Loucy (cell line): Measurements from ENCODE around the gene RIN3.

Source experiments
- H2AFZ ChIP-seq: fragments of 200-600 bp; sonication (generic); 2 replicates; pipeline ENCODE4 v1.6.0; 2016; ENCODE audit warnings: antibody characterized with exemption, mild to moderate bottlenecking, low read length, moderate library complexity
- H3F3A ChIP-seq: fragments of 200-600 bp; 2 replicates; pipeline ENCODE4 v1.6.0; 2016; ENCODE audit warnings: antibody characterized with exemption, low read depth, mild to moderate bottlenecking
- H3K27me3 ChIP-seq: fragments of 200-600 bp; sonication (generic); 2 replicates; pipeline ENCODE4 v1.6.1; 2014; ENCODE audit warnings: low read length, mild to moderate bottlenecking; ENCODE audit not compliant: insufficient read depth, poor library complexity, severe bottlenecking
- H3K36me3 ChIP-seq: fragments of 200-600 bp; sonication (generic); 2 replicates; pipeline ENCODE4 v1.6.1; 2016; ENCODE audit warnings: low read length; ENCODE audit not compliant: insufficient read depth
- H3K4me1 ChIP-seq: fragments of 200-600 bp; sonication (generic); 2 replicates; pipeline ENCODE4 v1.5.1; 2014; ENCODE audit warnings: low read length, mild to moderate bottlenecking; ENCODE audit not compliant: insufficient read depth, poor library complexity, severe bottlenecking
- H3K4me2 ChIP-seq: fragments of 200-600 bp; sonication (generic); 2 replicates; pipeline ENCODE4 v1.6.0; 2014; ENCODE audit warnings: antibody characterized with exemption, low read length, low read depth, mild to moderate bottlenecking; ENCODE audit not compliant: poor library complexity, severe bottlenecking
- H3K4me3 ChIP-seq: fragments of 200-600 bp; sonication (generic); 2 replicates; pipeline ENCODE4 v1.5.1; 2014; ENCODE audit warnings: low read length, mild to moderate bottlenecking, mixed read lengths; ENCODE audit not compliant: poor library complexity, severe bottlenecking
- H3K79me2 ChIP-seq: fragments of 200-600 bp; sonication (generic); 2 replicates; pipeline ENCODE4 v1.6.1; 2014; ENCODE audit warnings: low read length; ENCODE audit not compliant: insufficient read depth
- H3K9ac ChIP-seq: fragments of 200-600 bp; sonication (generic); 2 replicates; pipeline ENCODE4 v1.6.0; 2014; ENCODE audit warnings: mild to moderate bottlenecking, low read depth, low read length, moderate library complexity; ENCODE audit not compliant: poor library complexity, severe bottlenecking
- H3K9me2 ChIP-seq: fragments of 200-600 bp; sonication (generic); replicated peaks from 2 replicates; pipeline ENCODE4 v1.6.1; 2016; ENCODE audit warnings: low read depth, low read length, mixed read lengths
- H3K9me3 ChIP-seq: fragments of 200-600 bp; sonication (generic); 2 replicates; pipeline ENCODE4 v1.6.1; 2014; ENCODE audit warnings: mild to moderate bottlenecking, antibody characterized with exemption, low read length, low read depth; ENCODE audit not compliant: insufficient read depth
- H4K20me1 ChIP-seq: fragments of 200-600 bp; sonication (generic); 2 replicates; pipeline ENCODE4 v1.6.0; 2014; ENCODE audit warnings: antibody characterized with exemption, low read length, mild to moderate bottlenecking; ENCODE audit not compliant: insufficient read depth, poor library complexity, severe bottlenecking
- EZH2phosphoT487 ChIP-seq: fragments of 200-600 bp; IDR thresholded peaks from 2 replicates; pipeline ENCODE4 v1.6.1; 2018; ENCODE audit warnings: antibody characterized with exemption, mild to moderate bottlenecking, moderate library complexity, borderline replicate concordance
- TF ChIP-seq, protein P1 (sequence below): fragments of 200-600 bp; sonication (generic); conservative IDR thresholded peaks from 2 replicates; pipeline ENCODE4 v1.5.1; 2014; ENCODE audit warnings: mild to moderate bottlenecking, antibody characterized with exemption, low read length

The RIN3 gene

GRCh38 chr14:92616178-92616577 is 102.6 kb downstream of the RIN3 start:
- no peaks in the 10 kb centered on the region for H3F3A ChIP-seq
- peaks cover 18% of the 10 kb centered on the region for H3K4me1 ChIP-seq
- H3K79me2 ChIP-seq: peaks cover 10% of the 10 kb centered on the region; the same call in 1 of the 2 replicates
- no peak for TF ChIP-seq EZH2phosphoT487
- TF ChIP-seq, protein P1, sequence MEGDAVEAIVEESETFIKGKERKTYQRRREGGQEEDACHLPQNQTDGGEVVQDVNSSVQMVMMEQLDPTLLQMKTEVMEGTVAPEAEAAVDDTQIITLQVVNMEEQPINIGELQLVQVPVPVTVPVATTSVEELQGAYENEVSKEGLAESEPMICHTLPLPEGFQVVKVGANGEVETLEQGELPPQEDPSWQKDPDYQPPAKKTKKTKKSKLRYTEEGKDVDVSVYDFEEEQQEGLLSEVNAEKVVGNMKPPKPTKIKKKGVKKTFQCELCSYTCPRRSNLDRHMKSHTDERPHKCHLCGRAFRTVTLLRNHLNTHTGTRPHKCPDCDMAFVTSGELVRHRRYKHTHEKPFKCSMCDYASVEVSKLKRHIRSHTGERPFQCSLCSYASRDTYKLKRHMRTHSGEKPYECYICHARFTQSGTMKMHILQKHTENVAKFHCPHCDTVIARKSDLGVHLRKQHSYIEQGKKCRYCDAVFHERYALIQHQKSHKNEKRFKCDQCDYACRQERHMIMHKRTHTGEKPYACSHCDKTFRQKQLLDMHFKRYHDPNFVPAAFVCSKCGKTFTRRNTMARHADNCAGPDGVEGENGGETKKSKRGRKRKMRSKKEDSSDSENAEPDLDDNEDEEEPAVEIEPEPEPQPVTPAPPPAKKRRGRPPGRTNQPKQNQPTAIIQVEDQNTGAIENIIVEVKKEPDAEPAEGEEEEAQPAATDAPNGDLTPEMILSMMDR: no peak
- H3K4me2 ChIP-seq: peak overlapping the region; percentile 39
- H2AFZ ChIP-seq: no peak overlapping the region
- 0 out of 2 replicates have a peak, but pooled peaks cover 3% of the 10 kb centered on the region for H3K9me3 ChIP-seq
- H3K9me2 ChIP-seq: no peaks in the 10 kb centered on the region
- H3K9ac ChIP-seq: no peak overlapping the region
- H4K20me1 ChIP-seq: peaks cover 9% of the 10 kb centered on the region
- peaks cover 38% of the 10 kb centered on the region; the same call in 1 of the 2 replicates for H3K36me3 ChIP-seq
- H3K27me3 ChIP-seq: no peaks in the 10 kb centered on the region
- H3K4me3 ChIP-seq: peak overlapping the region; percentile 24

- Histone ChIP-seq H4K20me1 (peaks cover 9% of the 10 kb centered on the region), H3K4me3 (no peak overlapping the region), H2AFZ (no peak overlapping the region), H3K4me2 (no peak overlapping the region), H3K27me3 (no peaks in the 10 kb centered on the region), H3K79me2 (peaks cover 10% of the 10 kb centered on the region; the same call in 1 of the 2 replicates), H3K9ac (no peak overlapping the region), H3K9me2 (no peaks in the 10 kb centered on the region), H3K4me1 (peaks cover 18% of the 10 kb centered on the region), H3F3A (no peaks in the 10 kb centered on the region), H3K9me3 (no peaks in the 10 kb centered on the region; the same call in 1 of the 2 replicates), H3K36me3 (peaks cover 38% of the 10 kb centered on the region; the same call in 1 of the 2 replicates)
- TF ChIP-seq, protein P1: no peak
- no peak for TF ChIP-seq EZH2phosphoT487
These were observed 104.0 kb downstream of the RIN3 start for GRCh38 chr14:92617581-92617980.

DNA sequence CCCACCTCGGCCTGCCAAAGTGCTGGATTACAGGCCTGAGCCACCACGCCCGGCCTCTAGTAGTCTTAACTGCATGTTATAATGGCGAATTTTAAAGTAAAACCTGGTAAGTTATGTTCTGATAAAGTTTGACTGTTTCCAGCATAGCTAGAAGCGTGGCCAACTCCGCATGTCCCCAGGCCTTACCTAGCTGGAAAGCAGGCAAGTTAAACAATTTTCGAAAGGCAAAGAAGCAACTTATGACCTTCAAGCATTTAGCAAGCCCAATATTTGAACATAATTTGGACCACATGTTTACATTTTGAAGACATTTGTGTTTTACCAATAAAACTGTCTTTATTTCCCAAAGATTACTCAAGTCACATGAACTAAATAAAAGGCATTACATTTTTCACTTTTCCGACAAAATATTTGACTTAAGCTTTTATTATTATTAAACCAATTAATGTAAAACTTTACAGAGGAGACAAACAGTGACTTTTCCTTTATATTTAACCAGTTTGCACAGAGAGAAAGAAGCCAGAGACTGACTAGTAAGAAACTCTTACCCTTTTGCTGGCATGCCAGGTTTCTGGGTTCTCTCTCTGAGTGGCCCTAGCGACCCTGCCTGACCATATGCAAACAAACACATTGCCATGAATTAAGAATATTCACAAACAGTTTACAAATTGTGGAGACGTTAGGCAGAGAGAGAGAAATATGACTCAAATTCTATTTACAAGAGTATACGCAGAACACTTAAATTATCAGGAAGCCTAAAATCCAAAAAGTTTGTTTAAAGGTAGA is 106.3 kb downstream of the RIN3 start:
- Histone ChIP-seq H3K9me2 (no peaks in the 10 kb centered on the region), H3K36me3 (peaks cover 45% of the 10 kb centered on the region), H3K4me2 (no peak overlapping the region), H3K27me3 (no peaks in the 10 kb centered on the region), H3K9ac (no peak overlapping the region), H3K4me3 (no peak overlapping the region), H3F3A (no peaks in the 10 kb centered on the region), H2AFZ (no peak overlapping the region), H3K79me2 (no peaks in the 10 kb centered on the region), H3K9me3 (no peaks in the 10 kb centered on the region; the same call in 1 of the 2 replicates), H3K4me1 (peaks cover 18% of the 10 kb centered on the region), H4K20me1 (no peaks in the 10 kb centered on the region)
- TF ChIP-seq EZH2phosphoT487: no peak
- TF ChIP-seq, protein P1: no peak
